Left ventricle myocardium inferior (tissue), 1 donor: ENCODE measurements around the gene RBM8A. TPM values are rescaled to one million over a fixed set of nuclear protein-coding genes. Genes with fewer than 3 reads are reported as not detected.

Source experiments
- DNase-seq: peaks from one replicate; pipeline ENCODE4 v3.0.0-alpha.2; 2020
- H3K27ac ChIP-seq: fragments of 200-600 bp; replicated peaks from 2 replicates; pipeline ENCODE4 v1.8.0; 2021
- H3K27me3 ChIP-seq: fragments of 200-600 bp; 2 replicates; pipeline ENCODE4 v1.8.0; 2021; ENCODE audit warnings: low read depth
- H3K36me3 ChIP-seq: fragments of 200-600 bp; 2 replicates; pipeline ENCODE4 v1.8.0; 2021
- H3K4me1 ChIP-seq: fragments of 200-600 bp; 2 replicates; pipeline ENCODE4 v1.8.0; 2021
- H3K4me3 ChIP-seq: fragments of 200-600 bp; 2 replicates; pipeline ENCODE4 v1.8.0; 2021; ENCODE audit warnings: mild to moderate bottlenecking, moderate library complexity
- H3K9me3 ChIP-seq: fragments of 200-600 bp; replicated peaks from 2 replicates; pipeline ENCODE4 v1.8.0; 2021
- CTCF ChIP-seq: fragments of 200-600 bp; IDR thresholded peaks from 2 replicates; pipeline ENCODE4 v1.8.0; 2021; ENCODE audit warnings: antibody characterized with exemption, mild to moderate bottlenecking, borderline replicate concordance
- intact Hi-C: fragments of 100-400 bp; cut with micrococcal nuclease; formaldehyde crosslinking; loops from one replicate; pipeline ENCODE4 v1.11.0; 2022
- total RNA-seq: library from RNA; stranded (reverse); fragmentation: NEBNext Ultra II Directional; extraction: Animal tissue kit (Norgen Biotek cat#: 25700); gene quantifications from one replicate; pipeline ENCODE4 v1.2.1, GENCODE V29; 2021
- donor health status: DM: no; HTN: yes; CAD: no; lungs with severe emphysema.

RBM8A gene
- total RNA-seq, 1 donor from 2014 or later: 64.4 TPM

- no peak for TF ChIP-seq CTCF
- peak overlapping the region; percentile 70 for H3K27ac ChIP-seq
These were observed 18.6 kb downstream of the RBM8A start for GRCh38 chr1:145908653-145909052.

GRCh38 chr1:145906954-145907753 lies 20.1 kb downstream of the RBM8A start:
- no peak overlapping the region for H3K4me3 ChIP-seq
- intact Hi-C loops: no loop called here
- H3K4me1 ChIP-seq: peaks cover 28% of the 10 kb centered on the region
- no peaks in the 10 kb centered on the region for H3K27me3 ChIP-seq
- no peak for TF ChIP-seq CTCF
- peaks cover 14% of the 10 kb centered on the region for H3K36me3 ChIP-seq
- DNase-seq: no peak
- H3K9me3 ChIP-seq: no peaks in the 10 kb centered on the region
- peak overlapping the region; percentile 70 for H3K27ac ChIP-seq

More at GRCh38 chr1:145908653-145909052, 18.6 kb downstream of the RBM8A start:
- H3K4me1 ChIP-seq: peaks cover 28% of the 10 kb centered on the region
- DNase-seq: no peak
- intact Hi-C loops: no loop called here
- H3K36me3 ChIP-seq: peaks cover 29% of the 10 kb centered on the region
- no peaks in the 10 kb centered on the region for H3K9me3 ChIP-seq
- H3K4me3 ChIP-seq: no peak overlapping the region
- no peaks in the 10 kb centered on the region for H3K27me3 ChIP-seq

- no peak for TF ChIP-seq CTCF
- DNase-seq: no peak
- Histone ChIP-seq H3K36me3 (no peaks in the 10 kb centered on the region), H3K27ac (no peak overlapping the region), H3K4me3 (no peak overlapping the region), H3K27me3 (no peaks in the 10 kb centered on the region), H3K9me3 (no peaks in the 10 kb centered on the region), H3K4me1 (no peaks in the 10 kb centered on the region)
- intact Hi-C loops: no loop called here
These were observed 25.8 kb downstream of the RBM8A start for GRCh38 chr1:145901312-145902021.

- Histone ChIP-seq H3K27ac (no peak overlapping the region), H3K36me3 (no peaks in the 10 kb centered on the region), H3K4me3 (no peak overlapping the region), H3K27me3 (no peaks in the 10 kb centered on the region), H3K4me1 (no peaks in the 10 kb centered on the region), H3K9me3 (no peaks in the 10 kb centered on the region)
- DNase-seq: no peak
- TF ChIP-seq CTCF: no peak
- intact Hi-C loops: loop anchor here (10.0 kb wide), 1 partner anchor 116 kb away; no protein-coding TSS in a partner anchor
These were observed 28.5 kb downstream of the RBM8A start for GRCh38 chr1:145898756-145899155.

GRCh38 chr1:145897969-145898368 lies 29.3 kb downstream of the RBM8A start:
- H3K27ac ChIP-seq: no peak overlapping the region
- intact Hi-C loops: loop anchor here (10.0 kb wide), 1 partner anchor 117 kb away; no protein-coding TSS in a partner anchor
- no peak for TF ChIP-seq CTCF
- no peaks in the 10 kb centered on the region for H3K36me3 ChIP-seq
- H3K9me3 ChIP-seq: no peaks in the 10 kb centered on the region
- peaks cover 4% of the 10 kb centered on the region for H3K4me1 ChIP-seq
- no peak for DNase-seq
- no peaks in the 10 kb centered on the region for H3K27me3 ChIP-seq
- no peak overlapping the region for H3K4me3 ChIP-seq
